Measurements from ENCODE around the gene ARHGAP26. TPM values are rescaled to one million over a fixed set of nuclear protein-coding genes. Genes with fewer than 3 reads are reported as not detected.

Gene ARHGAP26
- total RNA-seq, 1 donor from 2014 or later, result 14.1 TPM

GRCh38 chr5:142905348-142905747 lies 135.2 kb downstream of the ARHGAP26 start:
- H3K36me3 Mint-ChIP-seq (ENCODE audit: unreplicated experiment), result peaks cover 28% of the 10 kb centered on the region
- no peak overlapping the region for H3K27ac Mint-ChIP-seq (ENCODE audit: unreplicated experiment)
- TF ChIP-seq CTCF (IDR thresholded peaks at IDR 0.05), result no peak
- H3K4me3 Mint-ChIP-seq (ENCODE audit: unreplicated experiment), result no peak overlapping the region
- DNase-seq (ENCODE audit: extremely low spot score, unreplicated experiment), result no peak
- peaks cover 19% of the 10 kb centered on the region for H3K4me1 Mint-ChIP-seq (ENCODE audit: unreplicated experiment)
- H3K27me3 Mint-ChIP-seq (ENCODE audit: unreplicated experiment), result no peaks in the 10 kb centered on the region
- no peaks in the 10 kb centered on the region for H3K9me3 Mint-ChIP-seq (ENCODE audit: unreplicated experiment)

GRCh38 chr5:142906863-142907671 lies 136.9 kb downstream of the ARHGAP26 start:
- no peak for TF ChIP-seq CTCF (IDR thresholded peaks at IDR 0.05)
- peaks cover 40% of the 10 kb centered on the region for H3K36me3 Mint-ChIP-seq (ENCODE audit: unreplicated experiment)
- no peak overlapping the region for H3K27ac Mint-ChIP-seq (ENCODE audit: unreplicated experiment)

GRCh38 chr5:142908659-142909058 lies 138.5 kb downstream of the ARHGAP26 start:
- Mint-ChIP-seq H3K27ac (ENCODE audit: unreplicated experiment) (no peak overlapping the region), H3K36me3 (ENCODE audit: unreplicated experiment) (peaks cover 42% of the 10 kb centered on the region), H3K4me1 (ENCODE audit: unreplicated experiment) (peaks cover 6% of the 10 kb centered on the region), H3K27me3 (ENCODE audit: unreplicated experiment) (no peaks in the 10 kb centered on the region), H3K4me3 (ENCODE audit: unreplicated experiment) (no peak overlapping the region), H3K9me3 (ENCODE audit: unreplicated experiment) (no peaks in the 10 kb centered on the region)
- no peak for DNase-seq (ENCODE audit: extremely low spot score, unreplicated experiment)
- TF ChIP-seq CTCF (IDR thresholded peaks at IDR 0.05), result no peak

More at GRCh38 chr5:142906863-142907671, 136.9 kb downstream of the ARHGAP26 start:
- no peaks in the 10 kb centered on the region for H3K27me3 Mint-ChIP-seq (ENCODE audit: unreplicated experiment)
- peaks cover 6% of the 10 kb centered on the region for H3K4me1 Mint-ChIP-seq (ENCODE audit: unreplicated experiment)
- no peak for DNase-seq (ENCODE audit: extremely low spot score, unreplicated experiment)
- H3K9me3 Mint-ChIP-seq (ENCODE audit: unreplicated experiment), result no peaks in the 10 kb centered on the region
- H3K4me3 Mint-ChIP-seq (ENCODE audit: unreplicated experiment), result no peak overlapping the region

GRCh38 chr5:142910128-142910527 lies 140.0 kb downstream of the ARHGAP26 start:
- no peaks in the 10 kb centered on the region for H3K27me3 Mint-ChIP-seq (ENCODE audit: unreplicated experiment)
- peaks cover 6% of the 10 kb centered on the region for H3K4me1 Mint-ChIP-seq (ENCODE audit: unreplicated experiment)

More at GRCh38 chr5:142910128-142910527, 140.0 kb downstream of the ARHGAP26 start:
- no peak for DNase-seq (ENCODE audit: extremely low spot score, unreplicated experiment)
- Mint-ChIP-seq H3K9me3 (ENCODE audit: unreplicated experiment) (no peaks in the 10 kb centered on the region), H3K4me3 (ENCODE audit: unreplicated experiment) (no peak overlapping the region), H3K27ac (ENCODE audit: unreplicated experiment) (no peak overlapping the region), H3K36me3 (ENCODE audit: unreplicated experiment) (peaks cover 36% of the 10 kb centered on the region)
- TF ChIP-seq CTCF (IDR thresholded peaks at IDR 0.05), result no peak

Measured in osteocyte (in vitro differentiated cells).